HCT116 (cell line): Measurements from ENCODE around the gene MTHFD1L. TPM values are rescaled to one million over a fixed set of nuclear protein-coding genes. Genes with fewer than 3 reads are reported as not detected.

ENCODE experiments used
- ATAC-seq: fragments of 200-7000 bp; cut with Tn5 transposase; 2 replicates; pipeline ENCODE4 v1.9.1; 2020; ENCODE audit warnings: mild to moderate bottlenecking, moderate library complexity
- BruUV-seq: library from RNA; stranded (reverse); fragments of 400-500 nt; replicated peaks from 2 replicates; lab custom pipeline; 2021; lab: Mats Ljungman, UMichigan
- CTCF ChIA-PET: fragments of 300-600 bp; sonication (Branson Sonifier 250); formaldehyde crosslinking; loops from one replicate; lab custom pipeline; 2021; ENCODE audit warnings: antibody characterized with exemption; lab: Charles Lee
- POLR2A ChIA-PET: fragments of 300-600, 350-600 bp; sonication (Branson Sonifier 250); formaldehyde crosslinking; loops from one replicate; lab custom pipeline; 2021; ENCODE audit warnings: antibody characterized with exemption; lab: Charles Lee
- RAD21 ChIA-PET, 2 experiments: fragments of 300-600 bp; sonication (Branson Sonifier 250); formaldehyde crosslinking; loops; one replicate each; lab custom pipeline; 2023; ENCODE audit warnings: low total read pairs in 2 of 2; ENCODE audit not compliant: uncharacterized antibody in 2 of 2, unreplicated experiment in 2 of 2, low non-redundant PET in 1 of 2; lab: Charles Lee
- DNase-seq: peaks from one replicate; pipeline ENCODE4 v3.0.0-alpha.2; 2010; ENCODE audit warnings: low read depth, low spot score
- H2AFZ ChIP-seq: fragments of 200-600 bp; shearing (Covaris generic), sonication (generic); 2 replicates; pipeline ENCODE4 v1.6.1; 2017; ENCODE audit warnings: low read depth, mixed run types, mixed read lengths, antibody characterized with exemption, low read length; ENCODE audit not compliant: poor library complexity, severe bottlenecking
- H3K27ac ChIP-seq: 2 replicates; pipeline ENCODE4 v1.5.1; 2012; ENCODE audit warnings: low read depth, low read length
- H3K27me3 ChIP-seq: fragments of 200-600 bp; sonication (generic); 2 replicates; pipeline ENCODE4 v1.6.1; 2016; ENCODE audit warnings: mixed run types, low read length, mixed read lengths; ENCODE audit not compliant: insufficient read depth
- H3K36me3 ChIP-seq, 2 experiments: fragments of 200-500 bp in 1 of 2; fragments of 200-600 bp in 1 of 2; sonication (Bioruptor generic) in 1 of 2; sonication (generic) in 1 of 2; 2 replicates each; pipeline versions ENCODE4 v1.5.1 to v1.6.1; 2014 to 2016; ENCODE audit warnings: low read length in 2 of 2, inconsistent platforms in 1 of 2, mixed read lengths in 1 of 2, mixed run types in 1 of 2; ENCODE audit not compliant: insufficient read depth in 2 of 2, control insufficient read depth in 1 of 2
- H3K4me1 ChIP-seq, 2 experiments: fragments of 200-600 bp in 1 of 2; sonication (generic) in 1 of 2; 2 replicates each; pipeline versions ENCODE4 v1.5.1 to v1.6.1; 2012 to 2017; ENCODE audit warnings: low read length in 2 of 2, inconsistent platforms in 1 of 2, mild to moderate bottlenecking in 1 of 2, mixed read lengths in 1 of 2, mixed run types in 1 of 2, moderate library complexity in 1 of 2; ENCODE audit not compliant: insufficient read depth in 2 of 2, control insufficient read depth in 1 of 2
- H3K4me2 ChIP-seq: fragments of 200-600 bp; sonication (generic); 2 replicates; pipeline ENCODE4 v1.6.1; 2017; ENCODE audit warnings: mixed run types, low read length, mixed read lengths
- H3K4me3 ChIP-seq, 2 experiments: fragments of 200-600 bp in 1 of 2; sonication (generic) in 1 of 2; replicated peaks in 1 of 2; 2 replicates each; pipeline ENCODE4 v1.5.1; 2011 to 2016; ENCODE audit warnings: low read length in 2 of 2, control low read depth in 1 of 2, low read depth in 1 of 2, mild to moderate bottlenecking in 1 of 2, mixed read lengths in 1 of 2, mixed run types in 1 of 2
- H3K79me2 ChIP-seq: fragments of 200-600 bp; sonication (generic); 2 replicates; pipeline ENCODE4 v1.6.1; 2017; ENCODE audit warnings: mild to moderate bottlenecking, mixed run types, low read length, moderate library complexity, mixed read lengths; ENCODE audit not compliant: insufficient read depth
- H3K9ac ChIP-seq: fragments of 200-600 bp; sonication (generic); 2 replicates; pipeline ENCODE4 v1.6.1; 2016; ENCODE audit warnings: low read length, mixed read lengths
- H3K9me2 ChIP-seq: fragments of 200-600 bp; sonication (generic), shearing (Covaris generic); 2 replicates; pipeline ENCODE4 v1.6.1; 2017; ENCODE audit warnings: mixed run types, mild to moderate bottlenecking, moderate library complexity; ENCODE audit not compliant: insufficient read depth
- H3K9me3 ChIP-seq, 2 experiments: fragments of 200-500 bp in 1 of 2; fragments of 200-600 bp in 1 of 2; sonication (Bioruptor generic) in 1 of 2; sonication (generic) in 1 of 2; 2 replicates each; pipeline ENCODE4 v1.6.1; 2014 to 2017; ENCODE audit warnings: low read length in 2 of 2, mixed read lengths in 2 of 2, inconsistent platforms in 1 of 2, low read depth in 1 of 2, mild to moderate bottlenecking in 1 of 2, mixed run types in 1 of 2, moderate library complexity in 1 of 2; ENCODE audit not compliant: control insufficient read depth in 1 of 2, insufficient read depth in 1 of 2
- H4K20me1 ChIP-seq: fragments of 200-600 bp; sonication (generic), shearing (Covaris generic); 2 replicates; pipeline ENCODE4 v1.6.1; 2017; ENCODE audit warnings: mixed run types, mild to moderate bottlenecking, moderate library complexity; ENCODE audit not compliant: insufficient read depth
- CEBPB ChIP-seq: IDR thresholded peaks from 2 replicates; pipeline ENCODE4 v1.6.1; 2012; ENCODE audit warnings: low read depth
- ELF1 ChIP-seq: IDR thresholded peaks from 2 replicates; pipeline ENCODE4 v1.6.1; 2012; ENCODE audit warnings: low read depth, borderline replicate concordance
- EZH2 ChIP-seq: fragments of 200-600 bp; sonication (generic); IDR thresholded peaks from 2 replicates; pipeline ENCODE4 v1.6.1; 2017; ENCODE audit warnings: antibody characterized with exemption, mixed run types
- EZH2phosphoT487 ChIP-seq: fragments of 200-600 bp; IDR thresholded peaks from 2 replicates; pipeline ENCODE4 v1.6.1; 2018; ENCODE audit warnings: antibody characterized with exemption, borderline replicate concordance
- JUND ChIP-seq: IDR thresholded peaks from 2 replicates; pipeline ENCODE4 v1.6.1; 2012
- POLR2A ChIP-seq: IDR thresholded peaks from 2 replicates; pipeline ENCODE4 v1.7.0; 2011; ENCODE audit warnings: borderline replicate concordance; ENCODE audit not compliant: insufficient read depth, insufficient read length; ENCODE audit errors: extremely low read depth
- POLR2AphosphoS5 ChIP-seq: IDR thresholded peaks from 2 replicates; pipeline ENCODE4 v1.6.1; 2011; ENCODE audit warnings: mild to moderate bottlenecking, low read depth, low read length, moderate library complexity
- SIN3A ChIP-seq: IDR thresholded peaks from 2 replicates; pipeline ENCODE4 v1.6.1; 2012; ENCODE audit warnings: low read depth
- SP1 ChIP-seq: IDR thresholded peaks from 2 replicates; pipeline ENCODE4 v1.6.1; 2012; ENCODE audit warnings: low read depth
- SRF ChIP-seq: IDR thresholded peaks from 2 replicates; pipeline ENCODE4 v1.6.1; 2012; ENCODE audit warnings: low read depth
- intact Hi-C: fragments of 100-400 bp; cut with micrococcal nuclease; formaldehyde crosslinking; loops from 2 replicates; pipeline ENCODE4 v1.10.0; 2022
- total RNA-seq: library from RNA; stranded (reverse); gene quantifications from one replicate; pipeline ENCODE4 v1.2.1, GENCODE V29; 2021; ENCODE audit not compliant: unreplicated experiment
- TF ChIP-seq, protein P1 (sequence below): IDR thresholded peaks from 2 replicates; pipeline ENCODE4 v1.6.1; 2012

Gene MTHFD1L
- total RNA-seq, 1 experiment from 2014 or later: 127 TPM

DNA sequence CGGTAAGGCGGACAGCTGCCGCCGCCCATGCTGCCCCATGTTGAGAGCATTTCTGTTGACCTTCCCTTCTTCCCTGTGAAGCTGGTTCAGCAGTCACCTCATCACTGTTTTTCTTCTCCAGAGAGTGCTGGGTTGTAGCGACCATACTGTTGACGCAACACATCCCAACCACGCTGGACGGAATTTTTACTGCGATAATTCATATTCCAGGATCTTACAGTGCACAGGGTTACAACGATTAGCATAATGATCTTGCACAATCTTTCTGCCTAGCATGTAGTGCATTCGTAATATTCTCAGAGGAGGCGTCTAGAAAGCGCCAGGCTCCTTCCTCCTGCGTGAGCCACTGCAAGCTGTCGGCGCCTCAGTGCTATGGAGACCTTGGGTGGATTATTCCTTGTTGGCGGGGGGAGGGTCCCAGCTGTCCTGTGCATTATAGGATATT is 137.0 kb downstream of the MTHFD1L start:
- no peak for TF ChIP-seq ELF1
- TF ChIP-seq EZH2: no peak
- no peak for TF ChIP-seq SIN3A
- TF ChIP-seq POLR2AphosphoS5: no peak
- TF ChIP-seq SP1: no peak
- TF ChIP-seq EZH2phosphoT487: no peak
- TF ChIP-seq, protein P1, sequence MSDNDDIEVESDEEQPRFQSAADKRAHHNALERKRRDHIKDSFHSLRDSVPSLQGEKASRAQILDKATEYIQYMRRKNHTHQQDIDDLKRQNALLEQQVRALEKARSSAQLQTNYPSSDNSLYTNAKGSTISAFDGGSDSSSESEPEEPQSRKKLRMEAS: no peak
- TF ChIP-seq SRF: no peak
- no peak for TF ChIP-seq POLR2A
- no peak for TF ChIP-seq JUND
- no peak for TF ChIP-seq CEBPB
- ChIA-PET CTCF (interaction anchor here (1.1 kb wide), 1 partner anchor 12 kb away, joined by 5 read pairs; no protein-coding TSS in a partner anchor), POLR2A (no interaction called here), RAD21 (no interaction called here)
- Histone ChIP-seq H3K9me3 (no peaks in the 10 kb centered on the region), H3K4me1 (peaks cover 17 to 25% of the 10 kb centered on the region in 2 experiments; a peak in 3 of 4 replicates), H3K4me3 (no peak overlapping the region), H3K27ac (no peak overlapping the region), H3K36me3 (peaks cover 0 to 6% of the 10 kb centered on the region in 2 experiments; a peak in 1 of 4 replicates), H4K20me1 (0 out of 2 replicates have a peak, but pooled peaks cover 5% of the 10 kb centered on the region), H3K79me2 (no peaks in the 10 kb centered on the region; the same call in 1 of the 2 replicates), H3K27me3 (no peaks in the 10 kb centered on the region), H3K9me2 (no peaks in the 10 kb centered on the region), H2AFZ (no peak overlapping the region), H3K4me2 (no peak overlapping the region), H3K9ac (no peak overlapping the region)
- intact Hi-C loops: no loop called here
- DNase-seq (no peak), ATAC-seq (no peak)
- no TSS peak for BruUV-seq
